Neural cell (in vitro differentiated cells): ENCODE data around the gene CKM.

Experiments
- CTCF ChIP-seq: fragments of 450-650 bp; IDR thresholded peaks from 2 replicates; pipeline ENCODE4 v1.5.1; 2014; ENCODE audit warnings: antibody characterized with exemption, mild to moderate bottlenecking, moderate library complexity; ENCODE audit not compliant: poor library complexity, severe bottlenecking
- EP300 ChIP-seq: fragments of 450-650 bp; conservative IDR thresholded peaks from 2 replicates; pipeline ENCODE4 v1.6.1; 2014; ENCODE audit warnings: antibody characterized with exemption, mild to moderate bottlenecking, moderate library complexity; ENCODE audit not compliant: poor library complexity, severe bottlenecking
- EZH2 ChIP-seq: fragments of 200-600, 300-800 bp; shearing (Covaris generic), sonication (generic); IDR thresholded peaks from 2 replicates; pipeline ENCODE4 v1.6.1; 2014; ENCODE audit warnings: antibody characterized with exemption, low read length, borderline replicate concordance, mild to moderate bottlenecking; ENCODE audit not compliant: insufficient read depth, poor library complexity, severe bottlenecking
- MXI1 ChIP-seq: fragments of 450-650 bp; conservative IDR thresholded peaks from 2 replicates; pipeline ENCODE4 v1.6.1; 2014; ENCODE audit warnings: antibody characterized with exemption, mild to moderate bottlenecking; ENCODE audit not compliant: poor library complexity, severe bottlenecking
- POLR2AphosphoS5 ChIP-seq: IDR thresholded peaks from 2 replicates; pipeline ENCODE4 v1.6.1; 2012
- SMC3 ChIP-seq: fragments of 450-650 bp; conservative IDR thresholded peaks from 2 replicates; pipeline ENCODE4 v1.6.1; 2014; ENCODE audit warnings: antibody characterized with exemption, mild to moderate bottlenecking, moderate library complexity; ENCODE audit not compliant: poor library complexity
- TAF1 ChIP-seq: IDR thresholded peaks from 2 replicates; pipeline ENCODE4 v1.6.1; 2012; ENCODE audit warnings: low read depth

GRCh38 chr19:45291834-45292233, 30.8 kb downstream of the CKM start:
- TF ChIP-seq EZH2 = no peak
- no peak for TF ChIP-seq MXI1
- no peak for TF ChIP-seq CTCF
- no peak for TF ChIP-seq EP300
- TF ChIP-seq POLR2AphosphoS5 = no peak
- TF ChIP-seq TAF1 = no peak
- TF ChIP-seq SMC3 = no peak
